ENCODE data around the gene KANSL3.
A peak's percentile ranks its signal among the peaks of the same experiment; 100 is the strongest.

Gene KANSL3

GRCh38 chr2:96547731-96548171 lies 90.4 kb downstream of the KANSL3 start:
- Histone ChIP-seq H4K20me1 (ENCODE audit: insufficient read depth) (peaks cover 45% of the 10 kb centered on the region), H3K27ac (no peak overlapping the region; the same call in 1 of the 2 replicates), H3K4me2 (no peak overlapping the region), H2AFZ (ENCODE audit: low read depth) (no peak overlapping the region), H3K4me3 (IDR thresholded peaks at IDR 0.05; ENCODE audit: insufficient read depth, low read depth, low read length) (no peak overlapping the region), H3K27me3 (ENCODE audit: insufficient read depth, low read depth) (no peaks in the 10 kb centered on the region), H3K9ac (no peak overlapping the region), H3K36me3 (ENCODE audit: insufficient read depth) (peaks cover 26% of the 10 kb centered on the region; the same call in 1 of the 2 replicates), H3K4me1 (ENCODE audit: low read depth, poor library complexity, severe bottlenecking) (peaks cover 56% of the 10 kb centered on the region), H3K79me2 (ENCODE audit: insufficient read depth, low read depth) (peaks cover 59% of the 10 kb centered on the region)
- TF ChIP-seq CTCF (conservative IDR thresholded peaks at IDR 0.05; ENCODE audit: low read depth, low read length) = no peak

DNA sequence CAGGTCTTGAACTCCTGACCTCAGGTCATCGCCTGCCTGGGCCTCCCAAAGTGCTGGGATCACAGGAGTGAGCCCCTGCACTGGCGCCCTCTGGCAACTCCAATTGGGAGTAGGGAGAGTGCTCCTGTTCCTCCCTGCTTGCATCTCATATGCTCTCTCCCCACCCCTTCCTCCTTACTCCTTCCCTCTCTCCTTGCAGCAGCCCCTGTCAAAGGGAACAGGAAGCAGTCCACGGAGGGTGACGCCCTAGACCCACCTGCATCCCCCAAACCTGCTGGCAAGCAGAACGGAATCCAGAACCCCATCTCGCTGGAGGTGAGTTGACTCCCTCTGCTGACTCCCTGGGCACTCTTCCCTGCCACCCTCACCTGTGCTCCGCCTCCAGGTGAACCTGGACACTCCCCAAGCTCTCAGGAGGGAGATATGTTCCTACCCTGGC lies 90.9 kb downstream of the KANSL3 start:
- Histone ChIP-seq H2AFZ (ENCODE audit: low read depth) (no peak overlapping the region), H3K36me3 (ENCODE audit: insufficient read depth) (peaks cover 28% of the 10 kb centered on the region; the same call in 1 of the 2 replicates), H4K20me1 (ENCODE audit: insufficient read depth) (peaks cover 50% of the 10 kb centered on the region), H3K4me3 (IDR thresholded peaks at IDR 0.05; ENCODE audit: insufficient read depth, low read depth, low read length) (no peak overlapping the region), H3K79me2 (ENCODE audit: insufficient read depth, low read depth) (peaks cover 64% of the 10 kb centered on the region), H3K27ac (no peak overlapping the region; the same call in 1 of the 2 replicates), H3K9ac (no peak overlapping the region), H3K4me1 (ENCODE audit: low read depth, poor library complexity, severe bottlenecking) (peaks cover 61% of the 10 kb centered on the region), H3K4me2 (no peak overlapping the region), H3K27me3 (ENCODE audit: insufficient read depth, low read depth) (no peaks in the 10 kb centered on the region)
- TF ChIP-seq CTCF (conservative IDR thresholded peaks at IDR 0.05; ENCODE audit: low read depth, low read length) = no peak

DNA sequence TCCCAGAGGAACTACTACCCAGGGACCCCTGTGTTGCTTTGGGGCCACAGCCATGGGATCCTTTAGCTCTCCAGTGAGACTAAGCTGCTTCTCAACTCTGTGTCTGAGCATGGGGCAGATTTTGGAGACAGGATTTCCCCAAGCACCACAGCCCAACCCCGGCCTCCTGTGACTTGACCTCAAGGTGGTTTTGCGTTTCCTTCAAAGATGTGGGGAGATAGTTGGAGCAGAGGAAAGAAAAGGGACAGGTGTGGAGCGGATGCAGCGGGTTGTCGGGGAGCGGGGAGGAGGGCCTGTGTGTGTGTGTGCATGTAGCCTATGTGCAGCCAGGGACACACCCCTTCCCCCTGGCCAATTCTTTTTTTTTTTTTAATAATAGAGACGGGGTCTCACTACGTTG lies 91.3 kb downstream of the KANSL3 start:
- H3K4me2 ChIP-seq = peak overlapping the region; percentile 46; the same call in 1 of the 2 replicates
- peaks cover 66% of the 10 kb centered on the region for H3K4me1 ChIP-seq (ENCODE audit: low read depth, poor library complexity, severe bottlenecking)
- H3K27ac ChIP-seq = peak overlapping the region; percentile 49
- no peak overlapping the region for H2AFZ ChIP-seq (ENCODE audit: low read depth)
- peaks cover 54% of the 10 kb centered on the region for H4K20me1 ChIP-seq (ENCODE audit: insufficient read depth)
- H3K36me3 ChIP-seq (ENCODE audit: insufficient read depth) = peaks cover 32% of the 10 kb centered on the region; the same call in 1 of the 2 replicates
- H3K9ac ChIP-seq = no peak overlapping the region
- H3K27me3 ChIP-seq (ENCODE audit: insufficient read depth, low read depth) = no peaks in the 10 kb centered on the region
- no peak for TF ChIP-seq CTCF (conservative IDR thresholded peaks at IDR 0.05; ENCODE audit: low read depth, low read length)
- peaks cover 69% of the 10 kb centered on the region for H3K79me2 ChIP-seq (ENCODE audit: insufficient read depth, low read depth)
- no peak overlapping the region for H3K4me3 ChIP-seq (IDR thresholded peaks at IDR 0.05; ENCODE audit: insufficient read depth, low read depth, low read length)

- no peak overlapping the region for H2AFZ ChIP-seq (ENCODE audit: low read depth)
- H3K4me1 ChIP-seq (ENCODE audit: low read depth, poor library complexity, severe bottlenecking) = peaks cover 70% of the 10 kb centered on the region
- peaks cover 59% of the 10 kb centered on the region for H4K20me1 ChIP-seq (ENCODE audit: insufficient read depth)
- H3K36me3 ChIP-seq (ENCODE audit: insufficient read depth) = peaks cover 36% of the 10 kb centered on the region; the same call in 1 of the 2 replicates
- peak overlapping the region; percentile 49 for H3K27ac ChIP-seq
- H3K27me3 ChIP-seq (ENCODE audit: insufficient read depth, low read depth) = no peaks in the 10 kb centered on the region
- no peak overlapping the region for H3K9ac ChIP-seq
- no peak overlapping the region for H3K4me3 ChIP-seq (IDR thresholded peaks at IDR 0.05; ENCODE audit: insufficient read depth, low read depth, low read length)
- H3K79me2 ChIP-seq (ENCODE audit: insufficient read depth, low read depth) = peaks cover 73% of the 10 kb centered on the region
- no peak for TF ChIP-seq CTCF (conservative IDR thresholded peaks at IDR 0.05; ENCODE audit: low read depth, low read length)
- peak overlapping the region; percentile 46 for H3K4me2 ChIP-seq
These were observed 91.8 kb downstream of the KANSL3 start for GRCh38 chr2:96546321-96546720.

Measured in KMS-11 (cell line).